SK-N-SH (cell line): ENCODE data around the gene HEXA. TPM values are rescaled to one million over a fixed set of nuclear protein-coding genes. Genes with fewer than 3 reads are reported as not detected.

Experiments
- CTCF ChIA-PET: fragments of 300-600, 350-600 bp; formaldehyde crosslinking; extraction: SDS; loops from one replicate; lab custom pipeline; 2021; lab: Yijun Ruan, JAX
- POLR2A ChIA-PET: fragments of 350-600 bp; sonication (Branson Sonifier 250); formaldehyde crosslinking; extraction: SDS; loops from one replicate; lab custom pipeline; 2020; ENCODE audit warnings: antibody characterized with exemption, inconsistent platforms; lab: Yijun Ruan, JAX
- DNase-seq: peaks from one replicate; pipeline ENCODE4 v3.0.0; 2012
- H2AFZ ChIP-seq: fragments of 200-600 bp; sonication (generic); 2 replicates; pipeline ENCODE4 v1.8.1; 2016; ENCODE audit warnings: antibody characterized with exemption, mild to moderate bottlenecking, low read depth
- H3F3A ChIP-seq: fragments of 200-600 bp; sonication (generic); replicated peaks from 2 replicates; pipeline ENCODE3; 2016; ENCODE audit warnings: antibody characterized with exemption, mild to moderate bottlenecking; ENCODE audit not compliant: insufficient read depth
- H3K27ac ChIP-seq, 2 experiments: fragments of 200-500 bp in 1 of 2; fragments of 200-600 bp in 1 of 2; sonication (Bioruptor generic) in 1 of 2; sonication (generic), shearing (Covaris generic) in 1 of 2; 2 replicates each; pipeline versions ENCODE4 v1.5.1 to v1.6.1; 2014 to 2016; ENCODE audit warnings: low read depth in 2 of 2, inconsistent platforms in 1 of 2, low read length in 1 of 2, mild to moderate bottlenecking in 1 of 2, mixed read lengths in 1 of 2
- H3K27me3 ChIP-seq: fragments of 200-600 bp; sonication (generic), shearing (Covaris generic); 2 replicates; pipeline ENCODE4 v1.6.1; 2016; ENCODE audit warnings: mixed run types; ENCODE audit not compliant: insufficient read depth
- H3K36me3 ChIP-seq, 2 experiments: fragments of 200-500 bp in 1 of 2; fragments of 200-600 bp in 1 of 2; sonication (Bioruptor generic) in 1 of 2; sonication (generic) in 1 of 2; replicated peaks in 1 of 2; 2 replicates each; pipeline versions ENCODE3 to v1.5.1; 2014 to 2016; ENCODE audit warnings: low read length in 1 of 2, mild to moderate bottlenecking in 1 of 2; ENCODE audit not compliant: insufficient read depth in 2 of 2, control insufficient read depth in 1 of 2
- H3K4me1 ChIP-seq, 2 experiments: fragments of 200-500 bp in 1 of 2; fragments of 200-600 bp in 1 of 2; sonication (Bioruptor generic) in 1 of 2; sonication (generic), shearing (Covaris generic) in 1 of 2; 2 replicates each; pipeline versions ENCODE4 v1.5.1 to v1.6.1; 2014 to 2016; ENCODE audit warnings: low read depth in 1 of 2, low read length in 1 of 2, mixed run types in 1 of 2; ENCODE audit not compliant: insufficient read depth in 2 of 2, control insufficient read depth in 1 of 2
- H3K4me2 ChIP-seq: fragments of 200-600 bp; sonication (generic), shearing (Covaris generic); 2 replicates; pipeline ENCODE4 v1.6.1; 2017; ENCODE audit warnings: mixed run types
- H3K4me3 ChIP-seq, 2 experiments: fragments of 200-500 bp in 1 of 2; fragments of 200-600 bp in 1 of 2; sonication (Bioruptor generic) in 1 of 2; sonication (generic), shearing (Covaris generic) in 1 of 2; 2 replicates each; pipeline versions ENCODE4 v1.5.1 to v1.8.1; 2014 to 2016; ENCODE audit warnings: low read depth in 2 of 2, inconsistent platforms in 1 of 2, low read length in 1 of 2, mild to moderate bottlenecking in 1 of 2, mixed read lengths in 1 of 2, moderate library complexity in 1 of 2
- H3K79me2 ChIP-seq: fragments of 200-600 bp; sonication (generic); 2 replicates; pipeline ENCODE4 v1.8.1; 2017; ENCODE audit warnings: mild to moderate bottlenecking; ENCODE audit not compliant: insufficient read depth
- H3K9ac ChIP-seq: fragments of 200-600 bp; sonication (generic); 2 replicates; pipeline ENCODE4 v1.6.1; 2017; ENCODE audit warnings: mixed run types
- H3K9me2 ChIP-seq: fragments of 200-600 bp; sonication (generic); 2 replicates; pipeline ENCODE4 v1.6.1; 2017; ENCODE audit warnings: mixed run types
- H3K9me3 ChIP-seq: fragments of 200-600 bp; sonication (generic); 2 replicates; pipeline ENCODE4 v1.6.1; 2017; ENCODE audit warnings: mixed run types, mild to moderate bottlenecking, moderate library complexity
- H4K20me1 ChIP-seq: fragments of 200-600 bp; sonication (generic); 2 replicates; pipeline ENCODE4 v1.6.1; 2017; ENCODE audit warnings: mild to moderate bottlenecking, mixed run types; ENCODE audit not compliant: insufficient read depth
- CHD2 ChIP-seq: fragments of 150-350 bp; IDR thresholded peaks from 2 replicates; pipeline ENCODE4 v1.6.1; 2018; ENCODE audit warnings: low read length; ENCODE audit not compliant: partially characterized antibody
- ELF1 ChIP-seq: IDR thresholded peaks from 2 replicates; pipeline ENCODE4 v1.4.0; 2012
- EP300 ChIP-seq, 2 experiments: IDR thresholded peaks; 2 replicates each; pipeline versions ENCODE4 v1.4.0 to v1.6.1; 2012; ENCODE audit warnings: borderline replicate concordance in 1 of 2, low read depth in 1 of 2, low read length in 1 of 2
- EZH2phosphoT487 ChIP-seq: fragments of 200-600 bp; sonication (generic); IDR thresholded peaks from 2 replicates; pipeline ENCODE4 v1.6.1; 2017; ENCODE audit warnings: low read depth, mixed run types, mild to moderate bottlenecking, antibody characterized with exemption, moderate library complexity, borderline replicate concordance
- GATA2 ChIP-seq: sonication (generic); formaldehyde crosslinking; IDR thresholded peaks from 2 replicates; pipeline ENCODE4 v1.5.0; 2020; ENCODE audit warnings: mild to moderate bottlenecking, missing genetic modification reagents
- JUND ChIP-seq: IDR thresholded peaks from 2 replicates; pipeline ENCODE4 v1.4.0; 2012
- MXI1 ChIP-seq: IDR thresholded peaks from 2 replicates; pipeline ENCODE4 v1.6.1; 2012; ENCODE audit warnings: mild to moderate bottlenecking, low read depth, low read length, improper control_type of control experiment
- NFIC ChIP-seq: IDR thresholded peaks from 2 replicates; pipeline ENCODE4 v1.4.0; 2012; ENCODE audit warnings: borderline replicate concordance
- NRF1 ChIP-seq: IDR thresholded peaks from 2 replicates; pipeline ENCODE4 v1.6.1; 2012; ENCODE audit warnings: low read depth, mild to moderate bottlenecking, low read length
- PBX3 ChIP-seq: IDR thresholded peaks from 2 replicates; pipeline ENCODE4; 2012
- RAD21 ChIP-seq: IDR thresholded peaks from 2 replicates; pipeline ENCODE4 v1.6.1; 2012; ENCODE audit warnings: mild to moderate bottlenecking, low read length
- REST ChIP-seq: IDR thresholded peaks from 2 replicates; pipeline ENCODE4 v1.6.1; 2012; ENCODE audit warnings: mild to moderate bottlenecking, low read depth, low read length, moderate library complexity
- SIN3A ChIP-seq: IDR thresholded peaks from 2 replicates; pipeline ENCODE4 v1.6.1; 2012; ENCODE audit warnings: low read depth, mild to moderate bottlenecking, low read length, moderate library complexity, borderline replicate concordance
- TCF12 ChIP-seq: IDR thresholded peaks from 2 replicates; pipeline ENCODE4 v1.4.0; 2012
- USF1 ChIP-seq: IDR thresholded peaks from 2 replicates; pipeline ENCODE4 v1.4.0; 2012; ENCODE audit warnings: low read depth, borderline replicate concordance
- YY1 ChIP-seq: IDR thresholded peaks from 2 replicates; pipeline ENCODE4 v1.4.0; 2012; ENCODE audit warnings: low read depth, mild to moderate bottlenecking
- WGBS: methylation state at CpG from one replicate; pipeline ENCODE4 v1.1.6; 2017; ENCODE audit warnings: low lambda C conversion rate; 5-methylcytosine and 5-hydroxymethylcytosine counted together
- polyA plus RNA-seq, 3 experiments: library from polyadenylated mRNA; depleted of rRNA; stranded (reverse); fragments of >200 nt; gene quantifications; 2 replicates each; pipeline ENCODE4 v1.2.3, GENCODE V29; 2012

Gene HEXA
- polyA plus RNA-seq, 1 of the 3 experiments (the other 2 are of a cell fraction): 251 TPM

GRCh38 chr15:72404356-72404755, 28.5 kb upstream of the HEXA start (continued):
- TF ChIP-seq REST: no peak

- Histone ChIP-seq H3K4me1 (no peaks in the 10 kb centered on the region), H3K9me3 (no peaks in the 10 kb centered on the region), H3K4me2 (no peak overlapping the region), H3K27ac (no peak overlapping the region), H2AFZ (no peak overlapping the region), H3K9ac (no peak overlapping the region), H3K36me3 (no peaks in the 10 kb centered on the region), H4K20me1 (no peaks in the 10 kb centered on the region), H3F3A (no peaks in the 10 kb centered on the region), H3K79me2 (no peaks in the 10 kb centered on the region), H3K9me2 (no peaks in the 10 kb centered on the region), H3K4me3 (no peak overlapping the region), H3K27me3 (peaks cover 50% of the 10 kb centered on the region; the same call in 1 of the 2 replicates)
- no peak for DNase-seq
- 52% methylated on average over 5 of the region's 5 CpGs for WGBS
- ChIA-PET CTCF (no interaction called here), POLR2A (no interaction called here)
- TF ChIP-seq USF1 (no peak), GATA2 (CRISPR knock-in tag) (no peak), YY1 (no peak), JUND (no peak), TCF12 (no peak), EP300 (IDR thresholded peaks at IDR 0.05; ENCODE audit: borderline replicate concordance in 1 of 2, low read depth in 1 of 2, low read length in 1 of 2) (no peak)
Observed at GRCh38 chr15:72402726-72403125, 26.9 kb upstream of the HEXA start.

- ChIA-PET POLR2A (no interaction called here), CTCF (no interaction called here)
- Histone ChIP-seq H3K9me2 (no peaks in the 10 kb centered on the region), H4K20me1 (no peaks in the 10 kb centered on the region), H3K27me3 (peaks cover 30% of the 10 kb centered on the region; the same call in 1 of the 2 replicates), H3K9me3 (no peaks in the 10 kb centered on the region), H3K4me3 (no peak overlapping the region), H2AFZ (no peak overlapping the region), H3K79me2 (no peaks in the 10 kb centered on the region), H3K9ac (no peak overlapping the region), H3K27ac (no peak overlapping the region), H3F3A (no peaks in the 10 kb centered on the region), H3K36me3 (no peaks in the 10 kb centered on the region), H3K4me2 (no peak overlapping the region), H3K4me1 (no peaks in the 10 kb centered on the region)
- 27% methylated on average over 5 of the region's 7 CpGs for WGBS
- TF ChIP-seq EZH2phosphoT487 (no peak), USF1 (no peak), ELF1 (no peak), TCF12 (no peak), JUND (no peak), NRF1 (no peak), GATA2 (CRISPR knock-in tag) (no peak), MXI1 (no peak), NFIC (no peak), RAD21 (no peak), PBX3 (no peak), CHD2 (no peak), REST (no peak), SIN3A (no peak)
- no peak for DNase-seq
Observed at GRCh38 chr15:72398648-72399047, 22.8 kb upstream of the HEXA start.
